GM21717 (cell line): Measurements from ENCODE around the gene GP1BB.

Source experiments
- ATAC-seq: cut with Tn5 transposase; IDR thresholded peaks from one replicate; pipeline ENCODE4 v1.9.1; 2021; ENCODE audit warnings: mild to moderate bottlenecking, moderate library complexity; ENCODE audit not compliant: unreplicated experiment

Gene GP1BB

DNA sequence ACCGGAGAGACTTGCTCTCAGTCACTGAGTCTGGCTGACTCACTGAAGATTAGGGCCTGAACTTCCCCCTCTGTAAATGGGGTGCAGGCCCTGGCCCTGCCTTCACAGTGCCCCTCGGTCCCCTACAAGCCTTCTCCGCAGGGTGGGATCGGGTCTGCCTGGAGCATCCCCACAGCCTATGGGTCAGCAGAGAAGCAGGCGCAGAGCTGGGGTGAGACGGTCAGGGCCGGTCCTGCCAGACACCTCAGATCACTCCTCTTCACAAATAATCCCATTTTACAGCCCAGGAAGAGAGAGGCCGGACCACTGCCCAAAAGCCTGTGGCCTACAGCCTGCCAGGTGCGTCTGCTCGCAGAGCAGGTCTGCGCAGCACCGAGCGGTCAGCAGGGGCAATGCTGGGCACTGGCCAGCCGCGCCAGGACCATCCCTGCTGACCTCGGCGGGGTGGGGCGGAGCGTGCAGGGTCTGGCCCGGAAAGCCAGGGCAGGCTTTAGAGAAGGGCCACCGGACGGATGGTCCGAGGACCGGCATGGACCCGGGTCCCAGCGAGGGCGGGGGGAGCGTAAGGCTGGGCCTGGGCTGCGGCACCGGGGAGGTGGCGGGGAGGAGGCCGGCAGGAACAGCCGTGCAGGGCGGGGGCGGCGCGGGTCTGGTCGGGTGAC is 9.6 kb upstream of the GP1BB start:
- ATAC-seq, result no peak

DNA sequence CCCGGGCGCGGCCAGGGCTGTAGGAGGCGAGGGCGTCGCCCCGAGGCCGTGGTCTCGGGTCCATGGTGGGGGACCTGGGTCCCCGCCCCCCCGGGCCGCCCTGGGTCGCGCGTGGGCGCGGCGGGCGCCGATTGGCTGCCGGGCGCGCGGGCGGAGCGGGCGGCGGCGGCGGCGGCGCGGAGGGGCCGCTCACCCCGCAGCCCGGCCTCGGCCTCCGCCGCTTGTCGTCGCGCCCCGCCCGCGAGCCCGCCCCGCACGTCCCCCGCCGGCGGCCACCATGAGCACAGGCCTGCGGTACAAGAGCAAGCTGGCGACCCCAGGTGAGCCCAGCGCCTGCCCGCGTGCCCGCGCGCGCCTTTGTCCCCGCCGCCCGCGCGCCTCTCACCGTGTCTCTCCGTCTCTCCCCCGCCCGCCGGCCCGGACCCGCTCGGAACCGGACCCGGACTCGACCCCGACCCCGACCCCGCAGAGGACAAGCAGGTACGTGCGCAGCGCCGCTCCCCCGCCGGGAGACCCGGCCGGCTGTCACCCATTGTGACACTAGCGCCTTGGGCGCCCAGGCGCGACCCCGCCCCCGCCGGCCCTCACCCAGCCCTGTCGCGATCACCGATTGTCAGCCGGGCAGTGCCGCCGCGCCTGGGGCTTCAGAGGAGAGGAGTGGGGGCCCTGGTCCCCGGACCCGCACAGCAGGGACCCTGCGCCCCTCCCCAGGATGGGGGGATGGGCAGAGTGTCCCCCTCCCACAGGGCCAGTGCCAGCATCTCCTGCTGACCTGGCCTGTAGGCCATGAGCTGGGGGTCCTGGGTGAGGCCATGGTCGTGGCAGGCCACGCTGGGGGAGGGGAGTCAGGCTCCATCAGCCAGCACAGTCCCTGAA is 8.8 kb upstream of the GP1BB start, which contains the start of gene SEPTIN5:
Gene SEPTIN5, plus strand, starts transcription at position 192 of the 876 bp plus-strand sequence. Its CDS starts 86 bp downstream, at position 278.
- ATAC-seq, result no peak

DNA sequence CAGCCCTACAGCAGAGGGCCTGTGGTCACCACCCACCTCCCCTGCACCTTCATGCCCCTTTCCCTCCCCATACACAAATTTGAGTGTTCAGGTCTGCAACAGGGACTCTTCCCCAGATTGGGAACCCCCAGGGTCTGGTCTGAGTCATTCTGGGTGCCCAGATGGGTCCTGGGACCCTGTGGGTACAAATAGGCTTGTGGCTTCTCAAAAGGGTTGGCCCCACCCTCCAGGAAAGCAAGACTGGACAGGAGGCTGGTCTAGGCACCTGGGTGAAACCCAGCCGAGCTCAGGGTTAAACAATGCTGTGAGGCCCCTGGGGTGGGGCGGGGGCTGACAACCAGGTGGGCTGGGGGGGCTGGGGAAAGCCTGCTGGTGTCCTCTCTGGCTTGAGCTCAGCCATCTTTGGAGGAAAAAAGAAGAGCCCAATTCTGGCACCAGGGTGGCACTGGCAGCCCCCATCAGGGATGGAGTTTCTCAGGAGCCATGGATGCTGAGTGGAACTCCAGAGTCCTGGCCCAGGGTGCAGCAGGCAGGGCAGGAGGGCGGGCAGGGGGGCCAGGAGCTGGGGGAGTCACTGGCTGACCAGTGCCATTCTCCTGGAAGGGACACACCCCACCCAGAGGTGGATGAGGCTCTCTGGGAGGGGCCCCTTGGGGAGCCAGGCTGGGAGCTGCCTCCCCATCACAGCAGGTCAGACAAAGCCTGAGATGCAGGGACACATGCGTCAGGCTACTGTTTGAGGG is 8.0 kb upstream of the GP1BB start:
- ATAC-seq, result no peak

DNA sequence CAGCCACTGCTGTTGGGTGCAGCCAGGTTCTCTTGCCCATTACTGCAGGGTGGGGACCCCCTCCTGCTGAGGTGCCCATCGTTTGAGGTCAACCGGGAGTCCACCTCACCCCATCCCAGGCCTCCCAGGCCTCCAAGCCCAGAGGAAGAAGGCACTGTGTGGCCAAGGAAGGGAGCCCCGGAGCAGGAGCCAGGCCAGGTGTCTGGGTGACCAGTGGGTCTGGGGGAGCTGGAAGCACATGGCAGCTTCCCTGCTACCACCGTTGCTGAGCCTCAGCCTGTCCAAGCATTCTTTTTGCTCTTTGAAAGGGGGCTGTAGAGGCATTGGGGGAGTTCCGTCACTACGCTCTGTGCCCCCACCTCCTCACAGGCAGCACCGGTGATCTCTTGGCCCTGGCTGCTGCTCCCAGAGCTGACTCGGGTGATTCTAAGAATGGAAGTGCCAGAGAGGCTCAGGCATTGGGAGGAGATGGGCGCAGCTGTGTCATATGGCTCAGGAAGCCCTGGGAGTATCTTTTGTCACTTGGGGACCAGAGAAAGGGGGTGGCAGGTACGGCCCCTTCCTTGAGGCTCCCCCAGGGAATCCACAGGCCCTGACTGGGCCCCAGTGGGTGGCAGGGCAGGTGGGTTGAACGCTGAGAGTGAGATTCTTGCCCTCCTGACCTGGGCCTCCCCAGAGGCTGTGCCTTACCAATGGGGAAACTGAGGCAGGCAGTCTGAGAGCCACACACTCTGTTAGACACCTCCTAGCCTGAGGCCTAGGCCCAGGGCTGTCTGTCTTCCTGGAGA is 7.1 kb upstream of the GP1BB start:
- ATAC-seq, result no peak

DNA sequence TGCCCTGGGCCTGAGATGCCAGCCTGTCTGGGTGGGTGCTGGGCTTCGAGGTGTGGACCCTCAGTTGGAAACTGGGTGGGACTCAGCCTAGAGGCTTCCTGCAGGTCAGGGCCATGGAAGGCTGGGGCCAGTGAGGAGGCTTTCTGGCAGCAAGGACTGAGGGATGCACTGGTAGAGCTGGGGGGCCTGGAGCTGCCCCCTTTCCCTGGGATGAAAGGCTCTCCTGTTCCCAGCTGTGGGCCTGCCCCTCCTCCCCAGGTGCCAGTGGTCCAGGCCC is 6.6 kb upstream of the GP1BB start:
- ATAC-seq, result no peak

DNA sequence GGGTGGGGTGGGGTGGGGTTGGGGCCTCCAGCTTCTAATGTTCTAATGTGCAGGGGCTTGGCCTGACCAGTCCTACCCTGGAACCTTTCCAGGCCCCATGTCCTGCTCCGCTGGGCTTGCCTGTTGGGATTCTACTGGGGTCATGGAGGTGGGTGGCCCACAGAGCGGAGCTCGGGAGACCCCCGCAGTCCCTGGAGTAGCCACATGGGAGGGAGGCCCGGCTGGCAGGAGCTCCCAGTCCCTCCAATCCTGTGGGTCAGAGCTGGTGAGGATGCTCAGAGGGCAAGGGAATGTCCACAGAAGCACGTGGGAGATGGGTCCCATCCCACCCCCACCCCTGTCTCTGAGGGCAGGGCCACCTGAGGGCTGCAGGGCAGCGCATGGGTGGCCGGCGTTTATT is 6.2 kb upstream of the GP1BB start:
- no peak for ATAC-seq

DNA sequence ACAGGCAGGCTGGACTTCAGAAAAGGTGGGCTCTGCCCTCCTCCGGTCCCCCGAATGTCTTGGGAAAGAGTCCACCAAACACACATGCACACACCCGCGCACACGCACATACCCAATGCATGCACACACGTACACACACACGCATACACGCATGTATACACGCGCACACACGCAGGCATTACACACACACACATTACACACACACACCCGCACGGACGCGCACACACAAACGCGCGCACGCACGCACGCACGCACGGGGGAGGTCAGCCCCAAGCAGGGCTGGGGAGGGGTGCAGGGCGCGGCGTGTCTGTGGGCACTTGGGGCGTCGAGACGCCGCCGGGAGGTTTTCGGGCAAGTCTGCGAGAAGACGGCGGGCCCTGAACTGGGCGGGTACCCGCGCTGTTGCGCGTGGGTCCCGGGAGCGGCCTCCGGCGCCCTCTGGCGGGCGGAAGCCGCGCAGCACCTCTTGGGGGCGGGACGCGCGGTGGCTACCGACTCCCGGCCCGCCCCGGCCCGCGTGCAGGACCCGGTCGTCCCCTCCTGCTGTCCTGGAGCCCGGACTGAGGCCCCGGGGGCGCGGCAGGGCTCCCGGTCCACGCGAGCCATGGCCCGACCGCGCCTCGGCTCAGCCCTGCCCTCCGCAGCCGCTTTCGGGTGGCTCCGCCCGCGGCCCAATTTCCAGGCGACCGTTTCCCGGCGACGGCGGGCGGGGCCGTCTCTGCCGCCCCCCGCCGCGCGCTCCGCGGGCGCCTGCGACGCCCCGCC is 5.5 kb upstream of the GP1BB start:
- no peak for ATAC-seq

DNA sequence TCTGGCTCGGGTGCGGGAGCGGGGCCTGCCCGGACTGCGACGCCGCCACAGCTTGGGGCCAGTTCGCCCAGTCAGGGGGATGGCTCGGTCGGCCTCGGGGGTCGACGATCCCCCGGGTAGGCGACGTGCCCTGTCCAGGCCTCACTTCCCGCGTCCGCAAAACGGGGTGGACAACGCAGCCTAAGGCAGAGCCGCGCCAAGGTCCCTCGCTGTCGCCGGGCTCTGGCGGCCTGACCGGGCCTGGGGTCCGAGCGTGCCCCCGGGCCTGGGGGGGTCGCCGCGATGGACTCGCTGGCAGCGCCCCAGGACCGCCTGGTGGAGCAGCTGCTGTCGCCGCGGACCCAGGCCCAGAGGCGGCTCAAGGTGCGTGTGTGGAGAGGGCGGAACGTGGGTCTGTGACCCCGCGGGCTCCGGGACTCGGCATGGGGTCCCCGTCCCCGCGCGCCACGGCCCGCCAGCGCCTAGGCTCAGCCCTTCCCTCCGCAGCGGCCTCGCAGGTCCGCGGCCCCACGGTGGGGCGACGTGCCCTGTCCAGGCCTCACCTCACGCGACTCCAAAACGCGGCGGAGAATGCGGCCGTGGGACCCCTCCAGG is 4.8 kb upstream of the GP1BB start:
- ATAC-seq, result no peak

DNA sequence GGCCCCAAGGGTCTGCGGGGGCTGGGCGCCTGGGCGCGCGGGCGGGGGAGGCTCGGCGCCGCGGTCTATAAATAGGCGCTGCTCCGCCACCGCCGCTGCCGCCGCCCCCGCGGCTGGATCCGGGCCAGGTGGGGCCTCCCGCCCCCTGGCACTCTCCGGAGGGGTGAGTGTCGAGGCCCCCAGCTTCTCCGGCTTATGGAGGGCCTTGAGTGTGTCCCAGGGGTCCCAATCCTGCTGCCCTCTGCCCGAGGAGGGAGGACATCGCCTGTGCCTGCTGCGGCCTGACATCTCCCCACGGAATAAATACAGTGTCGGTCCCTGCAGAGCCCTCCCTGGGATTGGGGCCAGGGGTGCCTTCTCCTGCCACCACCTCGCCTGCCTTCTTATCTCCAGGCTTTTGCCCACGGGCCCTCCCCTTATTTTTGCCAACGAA is 4.3 kb upstream of the GP1BB start:
- no peak for ATAC-seq

DNA sequence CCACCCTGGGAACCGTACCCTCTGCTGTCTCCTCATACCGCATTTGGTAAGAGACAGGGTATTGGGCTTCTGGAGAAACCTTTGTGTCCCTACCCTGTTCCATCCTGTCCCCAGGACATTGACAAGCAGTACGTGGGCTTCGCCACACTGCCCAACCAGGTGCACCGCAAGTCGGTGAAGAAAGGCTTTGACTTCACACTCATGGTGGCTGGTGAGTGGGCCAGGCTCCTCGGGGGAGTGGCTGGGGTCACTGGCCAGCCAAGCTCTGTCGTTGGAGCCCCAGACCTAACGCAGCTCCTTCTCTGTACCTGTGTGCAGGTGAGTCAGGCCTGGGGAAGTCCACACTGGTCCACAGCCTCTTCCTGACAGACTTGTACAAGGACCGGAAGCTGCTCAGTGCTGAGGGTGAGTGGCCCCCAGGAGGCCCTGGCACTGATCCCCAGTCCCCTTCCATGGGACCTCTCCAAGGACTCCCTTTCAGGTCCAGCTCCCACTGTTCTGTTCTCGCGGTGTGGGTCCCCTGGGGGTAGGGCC is 3.8 kb upstream of the GP1BB start:
- ATAC-seq, result no peak

DNA sequence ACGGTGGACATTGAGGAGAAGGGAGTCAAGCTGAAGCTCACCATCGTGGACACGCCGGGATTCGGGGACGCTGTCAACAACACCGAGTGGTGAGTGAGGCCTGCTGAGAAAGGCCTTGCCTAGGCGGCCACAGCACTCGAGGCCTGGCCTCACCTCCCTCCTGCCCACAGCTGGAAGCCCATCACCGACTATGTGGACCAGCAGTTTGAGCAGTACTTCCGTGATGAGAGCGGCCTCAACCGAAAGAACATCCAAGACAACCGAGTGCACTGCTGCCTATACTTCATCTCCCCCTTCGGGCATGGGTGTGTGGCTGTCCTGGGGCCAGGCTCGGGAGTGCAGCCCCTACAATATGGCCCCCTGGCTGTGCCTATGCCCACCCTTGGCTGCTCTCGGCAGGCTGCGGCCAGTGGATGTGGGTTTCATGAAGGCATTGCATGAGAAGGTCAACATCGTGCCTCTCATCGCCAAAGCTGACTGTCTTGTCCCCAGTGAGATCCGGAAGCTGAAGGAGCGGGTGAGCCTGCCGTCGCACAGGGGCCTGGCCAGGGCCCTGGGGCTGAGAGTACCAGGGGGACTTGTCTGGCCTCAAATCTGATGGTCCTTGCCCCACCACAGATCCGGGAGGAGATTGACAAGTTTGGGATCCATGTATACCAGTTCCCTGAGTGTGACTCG is 3.0 kb upstream of the GP1BB start:
- no peak for ATAC-seq

DNA sequence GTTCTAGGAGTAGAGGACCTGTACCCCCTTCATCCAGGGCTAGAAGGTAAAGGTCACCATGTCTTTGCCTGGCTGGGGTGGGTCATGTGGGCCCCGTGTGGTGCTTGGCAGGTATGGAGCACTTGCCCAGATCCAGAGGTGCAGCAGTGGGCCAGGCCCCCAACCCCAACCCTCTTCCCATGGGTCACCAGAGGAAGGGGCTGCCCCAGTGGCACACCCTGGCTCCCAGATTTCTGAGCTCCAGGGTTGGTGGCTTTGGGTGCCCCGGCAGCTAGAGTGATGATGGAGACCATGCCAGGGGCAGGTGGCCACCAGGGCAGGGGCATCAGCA is 2.4 kb upstream of the GP1BB start:
- ATAC-seq, result no peak

DNA sequence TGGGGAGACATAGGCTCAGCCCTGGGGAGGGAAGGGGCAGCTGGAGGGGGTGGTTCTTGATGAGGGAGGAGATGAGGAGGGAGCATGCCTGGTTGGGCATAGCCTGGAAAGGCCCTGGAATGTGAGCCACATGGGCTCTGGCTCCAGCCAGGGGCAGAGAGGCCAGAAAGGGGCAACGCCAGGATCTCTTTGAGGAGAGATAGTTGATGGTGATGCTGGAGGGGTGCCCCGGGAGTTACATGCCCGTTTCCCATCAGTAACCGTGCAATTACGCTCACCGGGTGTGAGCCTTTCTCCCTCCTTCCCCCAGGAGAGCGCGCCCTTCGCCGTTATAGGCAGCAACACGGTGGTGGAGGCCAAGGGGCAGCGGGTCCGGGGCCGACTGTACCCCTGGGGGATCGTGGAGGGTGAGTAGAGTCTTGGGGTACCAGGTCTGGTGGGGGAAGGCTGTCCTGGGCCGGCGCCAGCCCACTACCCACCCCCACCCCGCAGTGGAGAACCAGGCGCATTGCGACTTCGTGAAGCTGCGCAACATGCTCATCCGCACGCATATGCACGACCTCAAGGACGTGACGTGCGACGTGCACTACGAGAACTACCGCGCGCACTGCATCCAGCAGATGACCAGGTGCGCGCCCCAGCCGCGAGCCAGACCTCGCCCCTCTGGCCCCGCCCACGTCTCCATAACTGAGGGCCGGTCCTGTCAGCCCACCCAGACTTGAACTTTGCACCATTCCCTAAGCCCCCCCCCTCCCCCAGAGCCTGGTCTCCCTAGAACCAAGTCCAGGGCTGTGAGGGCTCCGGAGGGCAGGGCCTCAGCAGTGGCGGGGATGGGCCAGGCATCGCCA is 1.8 kb upstream of the GP1BB start:
- ATAC-seq, result no peak

DNA sequence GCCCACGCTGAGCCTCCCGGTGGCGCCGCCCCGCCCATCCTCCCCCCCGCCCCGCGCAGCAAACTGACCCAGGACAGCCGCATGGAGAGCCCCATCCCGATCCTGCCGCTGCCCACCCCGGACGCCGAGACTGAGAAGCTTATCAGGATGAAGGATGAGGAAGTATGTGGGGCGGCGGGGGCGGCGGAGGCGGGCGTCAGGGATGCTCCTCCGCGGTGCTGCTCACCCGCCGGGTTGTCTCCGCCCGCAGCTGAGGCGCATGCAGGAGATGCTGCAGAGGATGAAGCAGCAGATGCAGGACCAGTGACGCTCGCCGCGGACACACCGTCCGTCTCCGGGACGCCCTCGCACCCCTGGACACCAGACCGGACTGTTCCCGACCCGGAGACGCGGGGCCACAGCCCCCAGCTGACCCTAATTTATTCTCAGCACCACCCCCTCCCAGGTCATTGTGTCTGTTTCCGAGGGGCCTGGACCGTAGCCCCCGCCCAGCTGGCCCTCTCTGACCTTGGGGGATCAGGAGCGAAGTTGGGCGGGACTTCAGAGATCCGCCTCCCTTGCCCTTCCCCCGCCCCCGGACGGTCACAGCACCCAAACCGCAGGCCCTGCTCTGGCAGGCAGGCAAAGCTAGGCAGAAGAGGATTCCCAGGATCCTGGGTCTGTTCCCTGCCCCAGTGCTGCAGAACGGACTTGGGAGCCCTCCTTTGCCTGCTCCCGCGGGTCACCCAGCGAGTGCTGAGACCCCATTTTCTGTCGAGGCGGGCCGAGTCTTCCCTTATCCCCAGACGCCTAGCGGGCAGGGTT is 959 bp upstream of the GP1BB start:
- ATAC-seq, result no peak

DNA sequence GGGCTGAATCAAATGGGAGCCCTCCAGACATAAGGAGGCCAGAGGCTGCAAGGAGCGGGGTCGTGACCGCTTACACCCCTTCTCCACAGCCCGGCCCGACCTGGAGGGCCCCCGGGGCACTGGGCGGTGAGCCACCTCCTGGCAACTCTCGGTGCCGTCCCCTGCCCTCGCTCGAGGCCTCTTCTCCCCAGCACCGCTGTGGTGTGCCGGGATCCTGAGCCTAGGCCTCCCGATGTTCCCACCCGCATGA is 432 bp upstream of the GP1BB start:
- no peak for ATAC-seq

DNA sequence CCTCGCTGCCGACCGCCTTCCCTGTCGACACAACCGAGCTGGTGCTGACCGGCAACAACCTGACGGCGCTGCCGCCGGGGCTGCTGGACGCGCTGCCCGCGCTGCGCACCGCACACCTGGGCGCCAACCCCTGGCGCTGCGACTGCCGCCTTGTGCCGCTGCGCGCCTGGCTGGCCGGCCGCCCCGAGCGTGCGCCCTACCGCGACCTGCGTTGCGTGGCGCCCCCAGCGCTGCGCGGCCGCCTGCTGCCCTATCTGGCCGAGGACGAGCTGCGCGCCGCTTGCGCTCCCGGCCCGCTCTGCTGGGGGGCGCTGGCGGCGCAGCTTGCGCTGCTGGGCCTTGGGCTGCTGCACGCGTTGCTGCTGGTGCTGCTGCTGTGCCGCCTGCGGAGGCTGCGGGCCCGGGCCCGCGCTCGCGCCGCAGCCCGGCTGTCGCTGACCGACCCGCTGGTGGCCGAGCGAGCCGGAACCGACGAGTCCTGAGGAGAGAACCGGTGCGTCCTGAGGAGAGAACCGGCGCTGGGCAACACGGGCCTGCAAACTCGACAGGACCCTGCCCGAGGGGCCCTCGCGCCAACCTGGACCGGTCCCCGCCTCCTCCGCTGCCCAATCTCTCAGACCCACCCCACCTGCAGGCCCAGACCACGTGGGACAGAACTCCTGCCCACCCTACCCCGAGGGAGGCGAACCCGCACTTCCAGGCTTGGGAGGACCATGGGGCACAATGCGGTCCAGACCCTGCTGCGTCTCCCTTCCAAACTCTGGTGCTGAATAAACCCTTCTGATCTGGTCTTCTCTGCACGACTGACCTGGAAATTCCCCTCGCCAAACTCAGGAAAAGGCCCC is 866 bp downstream of the GP1BB start:
- ATAC-seq, result no peak
